Esophagus muscularis mucosa (tissue), 4 donors: ENCODE data around the gene AURKA. TPM values are rescaled to one million over a fixed set of nuclear protein-coding genes. Genes with fewer than 3 reads are reported as not detected.
"Not testable (repeated sequence)": the region's sequence is repeated elsewhere in the genome, so short reads cannot be mapped to it uniquely, and the experiment has no call there.

ENCODE experiments used
- DNase-seq: peaks from one replicate; pipeline ENCODE4 v3.0.0-alpha.2; 2017; ENCODE audit errors: extremely low spot score
- H3K27ac ChIP-seq, 4 donors: fragments of 200-600 bp; sonication (generic); replicated peaks in 1 of 4; 1 replicate in 3 of 4; 2 replicates in 1 of 4; pipeline ENCODE4 v1.5.1; 2016 to 2019; ENCODE audit warnings: mild to moderate bottlenecking in 1 of 4
- H3K27me3 ChIP-seq, 4 donors: fragments of 200-600 bp; sonication (generic); one replicate each; pipeline versions ENCODE4 v1.5.1 to v1.6.0; 2016 to 2019
- H3K36me3 ChIP-seq, 4 donors: fragments of 200-600 bp; sonication (generic); one replicate each; pipeline ENCODE4 v1.5.1; 2016 to 2019
- H3K4me1 ChIP-seq, 4 donors: fragments of 200-600 bp; sonication (generic); one replicate each; pipeline ENCODE4 v1.5.1; 2016 to 2019
- H3K4me3 ChIP-seq, 4 donors: fragments of 200-600 bp; sonication (generic); 1 replicate in 2 of 4; 2 replicates in 2 of 4; pipeline ENCODE4 v1.5.1; 2016 to 2019; ENCODE audit warnings: mild to moderate bottlenecking in 4 of 4, moderate library complexity in 1 of 4
- H3K9me3 ChIP-seq, 4 donors: fragments of 200-600 bp; sonication (generic); 1 replicate in 3 of 4; 2 replicates in 1 of 4; pipeline ENCODE4 v1.5.1; 2016 to 2019
- EP300 ChIP-seq: sonication (generic); formaldehyde crosslinking; IDR thresholded peaks from one replicate; pipeline ENCODE4 v1.6.1; 2017; ENCODE audit warnings: antibody characterized with exemption
- POLR2A ChIP-seq: fragments of 450-650 bp; IDR thresholded peaks from one replicate; pipeline ENCODE4 v1.6.1; 2017; ENCODE audit warnings: antibody characterized with exemption, moderate library complexity, mild to moderate bottlenecking, low read depth
- POLR2AphosphoS5 ChIP-seq, 2 donors: sonication (generic); formaldehyde crosslinking; IDR thresholded peaks; one replicate each; pipeline ENCODE4 v1.6.1; 2017; ENCODE audit warnings: antibody characterized with exemption in 2 of 2
- WGBS: methylation state at CpG from one replicate; pipeline ENCODE4 v1.1.5; 2018; 5-methylcytosine and 5-hydroxymethylcytosine counted together
- intact Hi-C: fragments of 100-400 bp; cut with DNase I; formaldehyde crosslinking; loops from one replicate; pipeline ENCODE4 v1.15.1; 2023
- total RNA-seq, 4 donors: library from RNA; depleted of rRNA; stranded (reverse); fragments of >200 nt; gene quantifications; one replicate each; pipeline versions ENCODE4 v1.1.0 to v1.2.1, GENCODE V29; 2016
- TF ChIP-seq, protein P1 (sequence below), 3 experiments: fragments of 200-600 bp in 2 of 3; fragments of 450-650 bp in 1 of 3; sonication (generic) in 2 of 3; IDR thresholded peaks; one replicate each; pipeline ENCODE4 v1.5.1; 2017 to 2019; ENCODE audit warnings: antibody characterized with exemption in 3 of 3, mild to moderate bottlenecking in 2 of 3, moderate library complexity in 1 of 3

Gene AURKA
- total RNA-seq, 4 donors from 2014 or later: 0.66 to 2.1 (median 1.4) TPM

GRCh38 chr20:56393653-56394052 lies 1.6 kb upstream of the AURKA start:
- DNase-seq: no peak
- TF ChIP-seq, protein P1, sequence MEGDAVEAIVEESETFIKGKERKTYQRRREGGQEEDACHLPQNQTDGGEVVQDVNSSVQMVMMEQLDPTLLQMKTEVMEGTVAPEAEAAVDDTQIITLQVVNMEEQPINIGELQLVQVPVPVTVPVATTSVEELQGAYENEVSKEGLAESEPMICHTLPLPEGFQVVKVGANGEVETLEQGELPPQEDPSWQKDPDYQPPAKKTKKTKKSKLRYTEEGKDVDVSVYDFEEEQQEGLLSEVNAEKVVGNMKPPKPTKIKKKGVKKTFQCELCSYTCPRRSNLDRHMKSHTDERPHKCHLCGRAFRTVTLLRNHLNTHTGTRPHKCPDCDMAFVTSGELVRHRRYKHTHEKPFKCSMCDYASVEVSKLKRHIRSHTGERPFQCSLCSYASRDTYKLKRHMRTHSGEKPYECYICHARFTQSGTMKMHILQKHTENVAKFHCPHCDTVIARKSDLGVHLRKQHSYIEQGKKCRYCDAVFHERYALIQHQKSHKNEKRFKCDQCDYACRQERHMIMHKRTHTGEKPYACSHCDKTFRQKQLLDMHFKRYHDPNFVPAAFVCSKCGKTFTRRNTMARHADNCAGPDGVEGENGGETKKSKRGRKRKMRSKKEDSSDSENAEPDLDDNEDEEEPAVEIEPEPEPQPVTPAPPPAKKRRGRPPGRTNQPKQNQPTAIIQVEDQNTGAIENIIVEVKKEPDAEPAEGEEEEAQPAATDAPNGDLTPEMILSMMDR (IDR thresholded peaks at IDR 0.05): no peak
- TF ChIP-seq POLR2A: no peak
- TF ChIP-seq EP300: no peak
- TF ChIP-seq POLR2AphosphoS5 (IDR thresholded peaks at IDR 0.05): no peak
- Histone ChIP-seq H3K27me3 (no peaks in the 10 kb centered on the region), H3K9me3 (no peaks in the 10 kb centered on the region), H3K4me1 (peaks cover 24 to 38% (median 28%) of the 10 kb centered on the region in 4 donors), H3K27ac (peak overlapping the region in 1 of 4 donors; percentile 88), H3K36me3 (peaks cover 30 to 38% (median 35%) of the 10 kb centered on the region in 4 donors), H3K4me3 (peak overlapping the region; percentile 74 to 95 (median 85))
- intact Hi-C loops: loop anchor here (2.0 kb wide), 2 partner anchors 35 to 73 kb away; partner anchors contain the start of gene FAM210B
- 66% methylated on average over 8 of the region's 8 CpGs for WGBS

DNA sequence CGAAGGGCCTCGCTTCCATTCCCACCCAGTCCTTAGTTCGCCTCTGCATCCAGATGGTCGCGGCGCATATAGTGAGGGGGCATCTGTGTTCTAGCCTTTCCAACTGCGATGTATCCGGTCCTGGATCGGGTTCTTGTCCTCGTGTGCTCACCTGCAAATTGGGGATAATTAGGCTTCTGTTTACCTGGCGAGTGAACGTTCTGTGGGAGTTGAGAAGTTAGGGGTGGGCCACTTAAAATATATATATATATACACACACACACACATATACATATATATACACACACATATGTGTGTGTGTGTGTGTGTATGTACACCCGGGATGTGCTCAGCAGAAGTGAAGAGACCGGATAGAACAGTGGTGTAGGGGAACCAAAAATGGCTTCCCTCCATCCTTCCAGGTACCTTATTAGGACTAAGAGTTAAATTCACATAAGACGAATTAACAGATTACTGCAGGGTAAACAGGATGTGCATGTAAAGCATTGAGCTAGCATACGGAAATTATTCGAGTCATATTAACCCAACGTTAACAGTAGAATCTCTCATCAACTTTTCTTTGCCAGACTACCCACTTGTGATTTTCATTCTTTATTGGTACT lies 967 bp upstream of the AURKA start:
- peaks cover 24 to 38% (median 28%) of the 10 kb centered on the region in 4 donors for H3K4me1 ChIP-seq
- H3K9me3 ChIP-seq: no peaks in the 10 kb centered on the region
- intact Hi-C loops: loop anchor here (2.0 kb wide), 2 partner anchors 34 to 74 kb away; partner anchors contain the start of gene FAM210B
- no peak for TF ChIP-seq EP300
- TF ChIP-seq, protein P1 (IDR thresholded peaks at IDR 0.05): no peak
- TF ChIP-seq POLR2AphosphoS5 (IDR thresholded peaks at IDR 0.05): no peak
- TF ChIP-seq POLR2A: no peak
- WGBS: 2% methylated on average over 18 of the region's 18 CpGs
- peaks cover 25 to 31% (median 28%) of the 10 kb centered on the region in 4 donors for H3K36me3 ChIP-seq
- H3K27me3 ChIP-seq: no peaks in the 10 kb centered on the region
- DNase-seq: no peak
- peak overlapping the region; percentile 74 to 95 (median 85) for H3K4me3 ChIP-seq
- H3K27ac ChIP-seq: peak overlapping the region; percentile 80 to 94 (median 90)

DNA sequence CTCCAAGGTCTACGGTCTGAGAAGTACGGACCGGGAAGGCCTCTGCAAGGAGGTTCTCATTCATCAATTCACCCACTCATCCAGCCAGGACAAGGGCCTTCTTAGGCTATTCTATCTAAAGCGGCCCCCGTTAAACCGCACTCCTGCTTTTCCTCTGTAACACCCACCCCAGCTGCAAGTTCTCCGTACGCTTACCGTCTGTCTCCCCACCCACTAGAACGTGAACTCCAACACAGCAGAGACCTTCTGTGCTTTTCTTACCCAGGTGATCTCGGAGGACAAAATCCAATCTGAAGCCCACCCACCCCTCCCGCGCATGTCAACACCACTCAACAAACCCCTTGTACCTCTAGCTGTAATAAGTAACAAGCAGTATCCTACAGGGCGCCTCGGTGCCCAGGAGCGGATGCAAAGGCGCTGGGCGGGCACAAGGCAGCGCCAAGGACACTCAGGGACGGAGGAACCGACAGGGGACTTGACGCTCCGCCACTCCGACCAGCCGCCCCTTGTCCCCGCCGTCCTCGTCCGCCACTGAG lies 351 bp downstream of the AURKA start:
- peaks cover 24 to 38% (median 28%) of the 10 kb centered on the region in 4 donors for H3K4me1 ChIP-seq
- H3K9me3 ChIP-seq: no peaks in the 10 kb centered on the region
- WGBS: 3% methylated on average over 12 of the region's 29 CpGs
- intact Hi-C loops: loop anchor here (2.0 kb wide), 2 partner anchors 33 to 75 kb away; partner anchors contain the start of gene FAM210B
- no peak for TF ChIP-seq EP300
- TF ChIP-seq, protein P1 (IDR thresholded peaks at IDR 0.05): no peak
- no peak for TF ChIP-seq POLR2A
- TF ChIP-seq POLR2AphosphoS5 (IDR thresholded peaks at IDR 0.05): no peak
- H3K36me3 ChIP-seq: peaks cover 12 to 18% (median 15%) of the 10 kb centered on the region in 4 donors
- peak overlapping the region; percentile 80 to 94 (median 90) for H3K27ac ChIP-seq
- H3K4me3 ChIP-seq: peak overlapping the region; percentile 74 to 95 (median 85)
- H3K27me3 ChIP-seq: no peaks in the 10 kb centered on the region
- DNase-seq: peak; percentile 91

GRCh38 chr20:56391037-56391436 lies 978 bp downstream of the AURKA start:
- 22% methylated on average over 10 of the region's 10 CpGs for WGBS
- H3K4me3 ChIP-seq: peak overlapping the region; percentile 74 to 95 (median 85)
- no peak for TF ChIP-seq POLR2AphosphoS5 (IDR thresholded peaks at IDR 0.05)
- TF ChIP-seq POLR2A: no peak
- intact Hi-C loops: no loop called here
- no peak overlapping the region for H3K27ac ChIP-seq
- DNase-seq: peak; percentile 14
- no peaks in the 10 kb centered on the region for H3K9me3 ChIP-seq
- no peaks in the 10 kb centered on the region for H3K27me3 ChIP-seq
- H3K4me1 ChIP-seq: peaks cover 24 to 38% (median 28%) of the 10 kb centered on the region in 4 donors
- peaks cover 7 to 13% (median 10%) of the 10 kb centered on the region in 4 donors for H3K36me3 ChIP-seq

- H3K27me3 ChIP-seq, H3K4me3 ChIP-seq, H3K9me3 ChIP-seq, H3K27ac ChIP-seq: not testable (repeated sequence)
- DNase-seq: peak; percentile 72
- peaks cover 24 to 36% (median 28%) of the 10 kb centered on the region in 4 donors for H3K4me1 ChIP-seq
- 97% methylated on average over 9 of the region's 9 CpGs for WGBS
- H3K36me3 ChIP-seq: peaks cover under 1 to 11% (median 8%) of the 10 kb centered on the region in 4 donors
- intact Hi-C loops: loop anchor here (1.0 kb wide), 1 partner anchor 23 kb away; no protein-coding TSS in a partner anchor
Measured at GRCh38 chr20:56390396-56390795, 1.6 kb downstream of the AURKA start.
